Mesothelial cell of epicardium (in vitro differentiated cells): ENCODE measurements around the gene SPOCK1. TPM values are rescaled to one million over a fixed set of nuclear protein-coding genes. Genes with fewer than 3 reads are reported as not detected.

Source experiments
- DNase-seq, 2 experiments: peaks; one replicate each; pipeline ENCODE4 v3.0.0; 2021; ENCODE audit warnings: low spot score in 2 of 2; ENCODE audit not compliant: unreplicated experiment in 2 of 2
- H3K27ac Mint-ChIP-seq: 2 replicates; pipeline ENCODE4 v1.8.0; 2021; ENCODE audit warnings: mixed read lengths
- H3K27me3 Mint-ChIP-seq: 2 replicates; pipeline ENCODE4 v1.8.0; 2021; ENCODE audit warnings: low read depth, mixed read lengths
- H3K36me3 Mint-ChIP-seq: 2 replicates; pipeline ENCODE4 v1.8.0; 2021; ENCODE audit warnings: mixed read lengths
- H3K4me1 Mint-ChIP-seq: 2 replicates; pipeline ENCODE4 v1.8.0; 2021; ENCODE audit warnings: mixed read lengths
- H3K4me3 Mint-ChIP-seq: 2 replicates; pipeline ENCODE4 v1.8.0; 2021; ENCODE audit warnings: mild to moderate bottlenecking, moderate library complexity, mixed read lengths
- H3K9me3 Mint-ChIP-seq: 2 replicates; pipeline ENCODE4 v1.8.0; 2021; ENCODE audit warnings: mixed read lengths
- CTCF ChIP-seq: fragments of 200-600 bp; sonication (generic); IDR thresholded peaks from one replicate; pipeline ENCODE4 v1.5.0; 2021; ENCODE audit warnings: antibody characterized with exemption; ENCODE audit not compliant: unreplicated experiment
- total RNA-seq: library from RNA; stranded (reverse); gene quantifications from 3 replicates; pipeline ENCODE4 v1.2.1, GENCODE V29; 2021

Gene SPOCK1
- total RNA-seq, 1 donor from 2014 or later, result 6.6 TPM

- H3K4me1 Mint-ChIP-seq, result peaks cover 8% of the 10 kb centered on the region
- no peaks in the 10 kb centered on the region for H3K36me3 Mint-ChIP-seq
- H3K9me3 Mint-ChIP-seq, result no peaks in the 10 kb centered on the region
- no peak for TF ChIP-seq CTCF
- no peak overlapping the region for H3K4me3 Mint-ChIP-seq
- no peak overlapping the region for H3K27ac Mint-ChIP-seq
- no peak for DNase-seq
- H3K27me3 Mint-ChIP-seq, result peaks cover 52% of the 10 kb centered on the region
Measured at GRCh38 chr5:137036640-137037039, 462.5 kb downstream of the SPOCK1 start.

GRCh38 chr5:137035480-137035878 lies 463.6 kb downstream of the SPOCK1 start:
- Mint-ChIP-seq H3K36me3 (no peaks in the 10 kb centered on the region), H3K4me3 (no peak overlapping the region), H3K27ac (no peak overlapping the region), H3K4me1 (peaks cover 8% of the 10 kb centered on the region), H3K9me3 (no peaks in the 10 kb centered on the region), H3K27me3 (peaks cover 52% of the 10 kb centered on the region)
- no peak for DNase-seq
- no peak for TF ChIP-seq CTCF

GRCh38 chr5:137034764-137035479 lies 464.2 kb downstream of the SPOCK1 start:
- Mint-ChIP-seq H3K4me3 (no peak overlapping the region), H3K9me3 (no peaks in the 10 kb centered on the region), H3K27ac (no peak overlapping the region), H3K27me3 (peaks cover 52% of the 10 kb centered on the region), H3K4me1 (peaks cover 8% of the 10 kb centered on the region), H3K36me3 (no peaks in the 10 kb centered on the region)
- DNase-seq, result no peak
- no peak for TF ChIP-seq CTCF

GRCh38 chr5:137034213-137034612 lies 464.9 kb downstream of the SPOCK1 start:
- Mint-ChIP-seq H3K27me3 (peaks cover 55% of the 10 kb centered on the region), H3K4me3 (no peak overlapping the region), H3K9me3 (no peaks in the 10 kb centered on the region), H3K27ac (no peak overlapping the region), H3K4me1 (peaks cover 8% of the 10 kb centered on the region), H3K36me3 (no peaks in the 10 kb centered on the region)
- no peak for DNase-seq
- no peak for TF ChIP-seq CTCF

- Mint-ChIP-seq H3K27ac (no peak overlapping the region), H3K4me3 (no peak overlapping the region), H3K9me3 (no peaks in the 10 kb centered on the region), H3K36me3 (no peaks in the 10 kb centered on the region), H3K27me3 (peaks cover 51% of the 10 kb centered on the region), H3K4me1 (peaks cover 8% of the 10 kb centered on the region)
- no peak for DNase-seq
- no peak for TF ChIP-seq CTCF
Measured at GRCh38 chr5:137032929-137033328, 466.2 kb downstream of the SPOCK1 start.
